Astrocyte (in vitro differentiated cells and primary cell): ENCODE measurements around the gene HES6. TPM values are rescaled to one million over a fixed set of nuclear protein-coding genes. Genes with fewer than 3 reads are reported as not detected.

Experiments used
- DNase-seq: peaks from one replicate; pipeline ENCODE4 v3.0.0-alpha.2; 2010; ENCODE audit warnings: low read depth
- FAIRE-seq: peaks from 2 replicates; lab custom pipeline; 2011; peaks lifted over from hg19 to GRCh38; lab: Jason Lieb, UNC
- H2AFZ ChIP-seq: 2 replicates; pipeline ENCODE4 v1.6.0; 2012; ENCODE audit warnings: low read depth, low read length, inconsistent platforms
- H3K27ac ChIP-seq: 2 replicates; pipeline ENCODE4 v1.5.1; 2011; ENCODE audit warnings: low read depth, low read length, inconsistent platforms
- H3K27me3 ChIP-seq: 2 replicates; pipeline ENCODE4 v1.6.0; 2011; ENCODE audit warnings: low read length, inconsistent platforms; ENCODE audit not compliant: insufficient read depth
- H3K36me3 ChIP-seq: 2 replicates; pipeline ENCODE4 v1.5.1; 2011; ENCODE audit warnings: low read length, inconsistent platforms; ENCODE audit not compliant: insufficient read depth
- H3K4me1 ChIP-seq: 2 replicates; pipeline ENCODE4 v1.5.1; 2011; ENCODE audit warnings: low read length, inconsistent platforms; ENCODE audit not compliant: insufficient read depth
- H3K4me2 ChIP-seq: 2 replicates; pipeline ENCODE4 v1.6.0; 2012; ENCODE audit warnings: low read length, inconsistent platforms
- H3K4me3 ChIP-seq: 2 replicates; pipeline ENCODE4 v1.5.1; 2011; ENCODE audit warnings: low read depth, mild to moderate bottlenecking, low read length, inconsistent platforms; ENCODE audit not compliant: insufficient read depth
- H3K79me2 ChIP-seq: 2 replicates; pipeline ENCODE4 v1.6.0; 2012; ENCODE audit warnings: mild to moderate bottlenecking, low read length, inconsistent platforms; ENCODE audit not compliant: insufficient read depth
- H3K9ac ChIP-seq: 2 replicates; pipeline ENCODE4 v1.6.0; 2012; ENCODE audit warnings: mild to moderate bottlenecking, low read length, inconsistent platforms
- H3K9me3 ChIP-seq: 2 replicates; pipeline ENCODE4 v1.5.1; 2012; ENCODE audit warnings: low read depth, mild to moderate bottlenecking, low read length, inconsistent platforms; ENCODE audit not compliant: insufficient read depth
- H4K20me1 ChIP-seq: 2 replicates; pipeline ENCODE4 v1.6.0; 2012; ENCODE audit warnings: low read length, inconsistent platforms; ENCODE audit not compliant: insufficient read depth
- H3K27ac Mint-ChIP-seq: one replicate; pipeline ENCODE4 v1.8.0; 2021; ENCODE audit warnings: mild to moderate bottlenecking, mixed read lengths; ENCODE audit not compliant: unreplicated experiment
- H3K27me3 Mint-ChIP-seq: one replicate; pipeline ENCODE4 v1.8.0; 2021; ENCODE audit warnings: low read depth, mixed read lengths; ENCODE audit not compliant: unreplicated experiment
- H3K36me3 Mint-ChIP-seq: one replicate; pipeline ENCODE4 v1.8.0; 2021; ENCODE audit warnings: low read depth, mixed read lengths; ENCODE audit not compliant: unreplicated experiment
- H3K4me1 Mint-ChIP-seq: one replicate; pipeline ENCODE4 v1.8.0; 2021; ENCODE audit warnings: low read depth, mixed read lengths; ENCODE audit not compliant: unreplicated experiment
- H3K4me3 Mint-ChIP-seq: one replicate; pipeline ENCODE4 v1.8.0; 2021; ENCODE audit warnings: mild to moderate bottlenecking, moderate library complexity, mixed read lengths; ENCODE audit not compliant: unreplicated experiment
- H3K9me3 Mint-ChIP-seq: one replicate; pipeline ENCODE4 v1.8.0; 2021; ENCODE audit warnings: mild to moderate bottlenecking, mixed read lengths; ENCODE audit not compliant: unreplicated experiment
- CTCF ChIP-seq: IDR thresholded peaks from 2 replicates; pipeline ENCODE4 v1.5.1; 2011; ENCODE audit warnings: low read depth, mild to moderate bottlenecking, inconsistent platforms, low read length, moderate library complexity; ENCODE audit not compliant: insufficient read depth
- EZH2 ChIP-seq: IDR thresholded peaks from 2 replicates; pipeline ENCODE4 v1.6.1; 2012; ENCODE audit warnings: mild to moderate bottlenecking, low read length, inconsistent platforms; ENCODE audit not compliant: insufficient read depth
- total RNA-seq: library from RNA; stranded (reverse); gene quantifications from 2 replicates; pipeline ENCODE4 v1.2.1, GENCODE V29; 2021

Gene HES6
- total RNA-seq, 1 donor from 2014 or later: 3.0 TPM

- Histone ChIP-seq H3K9me3 (no peaks in the 10 kb centered on the region), H3K27ac (no peak overlapping the region), H4K20me1 (peaks cover 34% of the 10 kb centered on the region), H3K79me2 (peaks cover 52% of the 10 kb centered on the region), H3K4me1 (peaks cover under 1% of the 10 kb centered on the region), H3K4me3 (no peak overlapping the region), H3K9ac (no peak overlapping the region), H3K4me2 (no peak overlapping the region), H3K36me3 (no peaks in the 10 kb centered on the region), H2AFZ (no peak overlapping the region), H3K27me3 (no peaks in the 10 kb centered on the region)
- FAIRE-seq (no peak), DNase-seq (no peak)
- no peaks in the 10 kb centered on the region for H3K9me3 Mint-ChIP-seq
- H3K27ac Mint-ChIP-seq: no peak overlapping the region
- peaks cover 6% of the 10 kb centered on the region for H3K36me3 Mint-ChIP-seq
- H3K4me1 Mint-ChIP-seq: peaks cover 1% of the 10 kb centered on the region
- H3K27me3 Mint-ChIP-seq: peaks cover 25% of the 10 kb centered on the region
- TF ChIP-seq CTCF (no peak), EZH2 (no peak)
- H3K4me3 Mint-ChIP-seq: no peak overlapping the region
Measured at GRCh38 chr2:238280083-238280825, 40.4 kb upstream of the HES6 start.

GRCh38 chr2:238279324-238279682 lies 39.5 kb upstream of the HES6 start:
- H3K27me3 Mint-ChIP-seq: peaks cover 28% of the 10 kb centered on the region
- no peak overlapping the region for H3K9ac ChIP-seq
- DNase-seq (no peak), FAIRE-seq (no peak)
- peaks cover 31% of the 10 kb centered on the region for H4K20me1 ChIP-seq
- H3K36me3 ChIP-seq: no peaks in the 10 kb centered on the region
- no peaks in the 10 kb centered on the region for H3K4me1 Mint-ChIP-seq
- no peak overlapping the region for H3K4me3 ChIP-seq
- peaks cover 14% of the 10 kb centered on the region for H3K36me3 Mint-ChIP-seq
- no peaks in the 10 kb centered on the region for H3K4me1 ChIP-seq
- H3K4me3 Mint-ChIP-seq: no peak overlapping the region
- H3K4me2 ChIP-seq: no peak overlapping the region
- no peaks in the 10 kb centered on the region for H3K9me3 Mint-ChIP-seq
- no peaks in the 10 kb centered on the region for H3K27me3 ChIP-seq
- H3K27ac Mint-ChIP-seq: no peak overlapping the region
- H2AFZ ChIP-seq: no peak overlapping the region
- TF ChIP-seq EZH2: no peak
- TF ChIP-seq CTCF: no peak
- H3K9me3 ChIP-seq: no peaks in the 10 kb centered on the region
- no peak overlapping the region for H3K27ac ChIP-seq
- peaks cover 43% of the 10 kb centered on the region for H3K79me2 ChIP-seq
